Liver (tissue), 9 donors: ENCODE results near the gene UBXN4. TPM values are rescaled to one million over a fixed set of nuclear protein-coding genes. Genes with fewer than 3 reads are reported as not detected.
A peak's percentile ranks its signal among the peaks of the same experiment; 100 is the strongest.

Experiments used
- DNase-seq: peaks from one replicate; pipeline ENCODE4 v3.0.0-alpha.2; 2017; ENCODE audit warnings: low spot score
- H3K27ac ChIP-seq, 2 donors: one replicate each; pipeline ENCODE4 v1.7.0; 2013; ENCODE audit warnings: inconsistent platforms in 2 of 2, low read length in 2 of 2, control low read depth in 1 of 2, low read depth in 1 of 2, mild to moderate bottlenecking in 1 of 2
- H3K27me3 ChIP-seq, 4 donors: one replicate each; pipeline versions ENCODE4 v1.6.1 to v1.7.0; 2013; ENCODE audit warnings: low read length in 3 of 4, inconsistent platforms in 1 of 4, mild to moderate bottlenecking in 1 of 4, moderate library complexity in 1 of 4; ENCODE audit not compliant: control insufficient read depth in 4 of 4, insufficient read depth in 4 of 4
- H3K36me3 ChIP-seq, 4 donors: one replicate each; pipeline versions ENCODE4 v1.6.1 to v1.7.0; 2013; ENCODE audit warnings: low read length in 3 of 4, mild to moderate bottlenecking in 3 of 4, low read depth in 1 of 4, moderate library complexity in 1 of 4; ENCODE audit not compliant: control insufficient read depth in 4 of 4, insufficient read depth in 3 of 4
- H3K4me1 ChIP-seq, 4 donors: one replicate each; pipeline versions ENCODE4 v1.6.1 to v1.7.0; 2013; ENCODE audit warnings: low read length in 3 of 4, mild to moderate bottlenecking in 3 of 4, moderate library complexity in 1 of 4; ENCODE audit not compliant: control insufficient read depth in 4 of 4, insufficient read depth in 4 of 4
- H3K4me3 ChIP-seq, 3 donors: one replicate each; pipeline versions ENCODE4 v1.6.1 to v1.7.0; 2013; ENCODE audit warnings: low read length in 3 of 3, control low read depth in 1 of 3, low read depth in 1 of 3, mild to moderate bottlenecking in 1 of 3
- H3K9ac ChIP-seq, 2 donors: one replicate each; pipeline ENCODE4 v1.7.0; 2013; ENCODE audit warnings: low read length in 2 of 2, mild to moderate bottlenecking in 2 of 2, moderate library complexity in 2 of 2, control low read depth in 1 of 2, low read depth in 1 of 2
- H3K9me3 ChIP-seq, 4 donors: one replicate each; pipeline versions ENCODE4 v1.6.1 to v1.7.0; 2013; ENCODE audit warnings: low read length in 3 of 4; ENCODE audit not compliant: control insufficient read depth in 4 of 4
- CTCF ChIP-seq: fragments of 150-350 bp; IDR thresholded peaks from 2 replicates; pipeline ENCODE4 v1.5.1; 2017; ENCODE audit warnings: improper control_type of control experiment, low read depth, low read length; ENCODE audit not compliant: missing input control
- HNF4A ChIP-seq, 2 donors: conservative IDR thresholded peaks; 2 replicates each; pipeline ENCODE4 v1.6.1; 2016; ENCODE audit warnings: antibody characterized with exemption in 2 of 2, mild to moderate bottlenecking in 2 of 2
- MAX ChIP-seq: IDR thresholded peaks from 2 replicates; pipeline ENCODE4 v1.6.1; 2016; ENCODE audit warnings: antibody characterized with exemption
- whole genome bisulfite sequencing: extraction: QIAGEN DNeasy Blood & Tissue Kit; methylation state at CpG from one replicate; pipeline ENCODE4 v1.1.7; 2013; 5-methylcytosine and 5-hydroxymethylcytosine counted together
- polyA plus RNA-seq, 2 donors: library from polyadenylated mRNA; stranded (reverse) in 1 of 2; unstranded in 1 of 2; fragments of 200-250 nt in 1 of 2; fragments of >200 nt in 1 of 2; fragmentation: Nextera tagmentation in 1 of 2; extraction: Ambion mirVana in 1 of 2; gene quantifications; one replicate each; pipeline versions ENCODE4 v1.2.1 to v1.2.3, GENCODE V29; 2013 to 2015
- total RNA-seq, 2 donors: library from RNA; depleted of rRNA; stranded (reverse); fragments of >200 nt; gene quantifications; one replicate each; pipeline ENCODE4 v1.2.3, GENCODE V29; 2014
- TF ChIP-seq, protein P1 (sequence below): IDR thresholded peaks from 2 replicates; pipeline ENCODE4 v1.6.1; 2016; ENCODE audit warnings: antibody characterized with exemption
- TF ChIP-seq, protein P2 (sequence below): IDR thresholded peaks from 2 replicates; pipeline ENCODE4 v1.6.1; 2016; ENCODE audit warnings: antibody characterized with exemption
- TF ChIP-seq, protein P3 (sequence below): IDR thresholded peaks from 2 replicates; pipeline ENCODE4 v1.6.1; 2016; ENCODE audit warnings: antibody characterized with exemption, mild to moderate bottlenecking
- donor health status: healthy.
- donor health status: healthy.
- donor health status: healthy.
- donor health status: healthy.
- donor health status: healthy.

The UBXN4 gene
- total and polyA plus RNA-seq, 4 donors, result 46.5 to 172 (median 67.4) TPM

DNA sequence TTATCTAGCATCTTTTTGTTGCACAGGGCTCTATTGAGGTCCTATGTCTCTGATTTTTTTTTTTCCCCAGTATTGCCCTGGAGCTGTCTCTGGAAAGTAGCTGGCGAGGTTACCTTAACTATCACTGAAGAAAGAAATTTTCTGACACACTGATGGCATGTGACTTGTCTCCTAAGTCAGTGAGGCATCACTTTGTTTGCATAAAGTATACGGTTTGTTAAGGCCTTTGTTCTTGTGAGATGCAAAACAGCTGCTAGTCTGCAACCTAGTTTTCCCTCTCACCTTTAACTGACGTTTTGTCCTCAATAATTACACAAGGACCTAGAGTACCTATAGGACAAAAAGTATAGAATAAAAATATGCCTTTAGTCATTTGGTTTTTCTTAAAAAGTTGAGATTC is 41.8 kb downstream of the UBXN4 start:
- WGBS, result 88% methylated on average over 3 of the region's 3 CpGs
- Histone ChIP-seq H3K9me3 (no peaks in the 10 kb centered on the region), H3K9ac (no peak overlapping the region), H3K4me1 (no peaks in the 10 kb centered on the region), H3K36me3 (peaks cover 5 to 66% (median 51%) of the 10 kb centered on the region in 4 donors), H3K27ac (no peak overlapping the region), H3K27me3 (no peaks in the 10 kb centered on the region), H3K4me3 (no peak overlapping the region)
- DNase-seq, result no peak
- TF ChIP-seq MAX, result no peak
- TF ChIP-seq, protein P1, sequence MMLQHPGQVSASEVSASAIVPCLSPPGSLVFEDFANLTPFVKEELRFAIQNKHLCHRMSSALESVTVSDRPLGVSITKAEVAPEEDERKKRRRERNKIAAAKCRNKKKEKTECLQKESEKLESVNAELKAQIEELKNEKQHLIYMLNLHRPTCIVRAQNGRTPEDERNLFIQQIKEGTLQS, result no peak
- TF ChIP-seq, protein P2, sequence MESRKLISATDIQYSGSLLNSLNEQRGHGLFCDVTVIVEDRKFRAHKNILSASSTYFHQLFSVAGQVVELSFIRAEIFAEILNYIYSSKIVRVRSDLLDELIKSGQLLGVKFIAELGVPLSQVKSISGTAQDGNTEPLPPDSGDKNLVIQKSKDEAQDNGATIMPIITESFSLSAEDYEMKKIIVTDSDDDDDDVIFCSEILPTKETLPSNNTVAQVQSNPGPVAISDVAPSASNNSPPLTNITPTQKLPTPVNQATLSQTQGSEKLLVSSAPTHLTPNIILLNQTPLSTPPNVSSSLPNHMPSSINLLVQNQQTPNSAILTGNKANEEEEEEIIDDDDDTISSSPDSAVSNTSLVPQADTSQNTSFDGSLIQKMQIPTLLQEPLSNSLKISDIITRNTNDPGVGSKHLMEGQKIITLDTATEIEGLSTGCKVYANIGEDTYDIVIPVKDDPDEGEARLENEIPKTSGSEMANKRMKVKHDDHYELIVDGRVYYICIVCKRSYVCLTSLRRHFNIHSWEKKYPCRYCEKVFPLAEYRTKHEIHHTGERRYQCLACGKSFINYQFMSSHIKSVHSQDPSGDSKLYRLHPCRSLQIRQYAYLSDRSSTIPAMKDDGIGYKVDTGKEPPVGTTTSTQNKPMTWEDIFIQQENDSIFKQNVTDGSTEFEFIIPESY, result no peak
- no peak for TF ChIP-seq CTCF

- no peak overlapping the region for H3K9ac ChIP-seq
- 72% methylated on average over 2 of the region's 2 CpGs for WGBS
- peaks cover 4 to 55% (median 45%) of the 10 kb centered on the region in 4 donors for H3K36me3 ChIP-seq
- no peak overlapping the region for H3K4me3 ChIP-seq
- DNase-seq, result no peak
- no peaks in the 10 kb centered on the region for H3K27me3 ChIP-seq
- H3K27ac ChIP-seq, result no peak overlapping the region
- no peaks in the 10 kb centered on the region for H3K4me1 ChIP-seq
- TF ChIP-seq HNF4A (conservative IDR thresholded peaks at IDR 0.05) (no peak), CTCF (peak; percentile 22)
- TF ChIP-seq, protein P3, sequence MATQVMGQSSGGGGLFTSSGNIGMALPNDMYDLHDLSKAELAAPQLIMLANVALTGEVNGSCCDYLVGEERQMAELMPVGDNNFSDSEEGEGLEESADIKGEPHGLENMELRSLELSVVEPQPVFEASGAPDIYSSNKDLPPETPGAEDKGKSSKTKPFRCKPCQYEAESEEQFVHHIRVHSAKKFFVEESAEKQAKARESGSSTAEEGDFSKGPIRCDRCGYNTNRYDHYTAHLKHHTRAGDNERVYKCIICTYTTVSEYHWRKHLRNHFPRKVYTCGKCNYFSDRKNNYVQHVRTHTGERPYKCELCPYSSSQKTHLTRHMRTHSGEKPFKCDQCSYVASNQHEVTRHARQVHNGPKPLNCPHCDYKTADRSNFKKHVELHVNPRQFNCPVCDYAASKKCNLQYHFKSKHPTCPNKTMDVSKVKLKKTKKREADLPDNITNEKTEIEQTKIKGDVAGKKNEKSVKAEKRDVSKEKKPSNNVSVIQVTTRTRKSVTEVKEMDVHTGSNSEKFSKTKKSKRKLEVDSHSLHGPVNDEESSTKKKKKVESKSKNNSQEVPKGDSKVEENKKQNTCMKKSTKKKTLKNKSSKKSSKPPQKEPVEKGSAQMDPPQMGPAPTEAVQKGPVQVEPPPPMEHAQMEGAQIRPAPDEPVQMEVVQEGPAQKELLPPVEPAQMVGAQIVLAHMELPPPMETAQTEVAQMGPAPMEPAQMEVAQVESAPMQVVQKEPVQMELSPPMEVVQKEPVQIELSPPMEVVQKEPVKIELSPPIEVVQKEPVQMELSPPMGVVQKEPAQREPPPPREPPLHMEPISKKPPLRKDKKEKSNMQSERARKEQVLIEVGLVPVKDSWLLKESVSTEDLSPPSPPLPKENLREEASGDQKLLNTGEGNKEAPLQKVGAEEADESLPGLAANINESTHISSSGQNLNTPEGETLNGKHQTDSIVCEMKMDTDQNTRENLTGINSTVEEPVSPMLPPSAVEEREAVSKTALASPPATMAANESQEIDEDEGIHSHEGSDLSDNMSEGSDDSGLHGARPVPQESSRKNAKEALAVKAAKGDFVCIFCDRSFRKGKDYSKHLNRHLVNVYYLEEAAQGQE, result no peak
- no peaks in the 10 kb centered on the region for H3K9me3 ChIP-seq
These were observed 43.4 kb downstream of the UBXN4 start for GRCh38 chr2:135785032-135785431.
